HG03045 (cell line): ENCODE measurements around the gene HOMER1.

ENCODE experiments used
- ATAC-seq: cut with Tn5 transposase; IDR thresholded peaks from one replicate; pipeline ENCODE4 v1.9.1; 2021; ENCODE audit warnings: mild to moderate bottlenecking, moderate library complexity; ENCODE audit not compliant: unreplicated experiment

The HOMER1 gene

GRCh38 chr5:79513704-79514390, at the start of gene HOMER1:
Gene HOMER1 (minus strand): TSS chr5:79514134. CDS start chr5:79512774, 1,360 bp downstream.
- peak; percentile 72 for ATAC-seq

DNA sequence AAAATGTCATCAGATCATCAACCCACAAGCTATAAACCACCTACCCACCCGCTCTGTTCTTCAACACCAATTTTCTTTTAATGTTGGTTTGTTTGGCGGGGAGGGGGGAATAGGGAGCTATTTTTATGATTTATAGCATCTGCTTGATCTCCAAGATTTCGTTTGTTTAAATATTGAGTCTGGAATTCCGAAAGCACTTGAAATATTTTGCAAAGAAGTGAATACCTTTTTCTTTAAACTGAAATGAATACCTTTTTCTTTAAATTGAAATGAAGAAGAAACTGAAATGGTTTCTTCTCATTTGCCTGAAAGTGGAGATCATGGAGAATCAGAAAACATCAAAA, 49.3 kb upstream of the HOMER1 start:
- no peak for ATAC-seq

DNA sequence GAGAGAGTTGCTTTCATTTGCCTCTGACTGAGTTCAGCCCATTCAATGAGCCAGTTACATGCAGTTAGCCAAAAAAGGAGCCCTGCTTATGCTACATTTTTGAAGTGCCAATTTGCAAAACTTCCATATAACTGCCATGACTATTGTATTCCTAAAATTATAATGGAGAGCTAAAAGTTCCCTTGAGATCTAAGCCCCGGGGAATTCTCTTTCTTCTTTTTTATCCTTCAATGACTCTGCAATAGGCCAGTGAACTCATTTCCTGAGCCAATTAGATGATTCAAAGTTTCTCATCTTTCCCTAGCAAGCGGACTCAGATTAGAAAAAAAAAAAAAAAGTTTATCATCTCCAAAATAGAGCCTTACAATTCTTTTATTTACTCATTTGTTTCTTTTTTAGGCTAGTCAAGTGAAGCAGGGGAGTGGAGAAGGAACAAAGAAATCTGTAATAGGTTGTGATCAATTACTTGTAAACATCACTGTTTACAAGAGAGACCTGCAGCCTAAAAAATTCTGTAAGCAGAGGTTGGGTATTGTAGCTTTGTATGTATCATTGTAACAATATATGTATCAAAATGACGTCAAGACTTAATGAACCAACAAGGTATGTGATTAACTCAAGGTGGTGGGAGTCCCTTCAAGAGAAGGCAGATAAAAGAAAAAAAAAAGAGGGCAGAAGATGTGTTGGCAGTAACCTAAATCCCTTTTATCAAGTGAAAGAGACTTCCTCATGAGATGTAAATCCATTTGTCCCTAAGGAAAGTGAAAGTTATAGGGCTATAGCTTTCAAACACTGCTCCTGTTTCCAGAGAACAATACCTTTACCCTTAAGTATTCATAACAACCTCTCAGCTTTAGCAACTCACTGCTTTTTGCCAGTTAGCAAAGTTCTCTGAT, 48.7 kb upstream of the HOMER1 start:
- no peak for ATAC-seq

- peak; percentile 22 for ATAC-seq
Observed at GRCh38 chr5:79561525-79561893, 47.6 kb upstream of the HOMER1 start.

DNA sequence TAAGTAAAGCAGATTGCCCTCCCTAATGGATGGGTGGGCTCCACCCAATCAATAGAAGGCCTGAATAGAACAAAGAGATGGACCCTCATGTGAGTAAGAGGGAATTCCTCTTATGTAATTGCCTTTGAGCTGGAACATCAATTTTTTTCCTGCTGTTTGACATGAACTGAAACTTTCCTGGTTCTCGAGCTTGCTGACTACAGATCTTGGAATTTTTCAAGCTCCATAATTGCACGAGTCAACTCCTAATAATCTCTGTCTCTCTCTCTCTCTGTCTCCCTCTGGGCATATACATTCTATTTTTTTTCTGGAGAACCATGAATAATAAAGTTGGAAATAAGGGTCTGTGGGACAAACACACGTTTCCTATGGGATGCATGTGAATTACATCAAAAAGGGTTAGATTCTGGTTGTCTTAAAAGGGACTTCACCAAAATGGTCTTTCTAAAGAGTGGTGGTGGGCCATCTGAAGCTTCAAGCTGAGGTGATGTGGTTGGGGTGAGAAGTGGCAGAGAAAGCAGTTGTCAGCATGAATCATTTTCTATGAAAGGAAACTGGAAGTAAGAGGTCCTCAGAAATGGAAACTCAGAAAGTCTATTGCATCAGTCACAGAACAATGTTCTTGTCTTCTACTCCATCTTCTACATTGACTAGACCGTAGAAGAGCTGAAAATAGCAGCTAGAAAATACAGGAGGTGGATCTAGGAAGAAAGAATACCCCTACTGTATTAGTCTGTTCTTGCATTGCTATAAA, 47.0 kb upstream of the HOMER1 start:
- ATAC-seq: peak; percentile 74

DNA sequence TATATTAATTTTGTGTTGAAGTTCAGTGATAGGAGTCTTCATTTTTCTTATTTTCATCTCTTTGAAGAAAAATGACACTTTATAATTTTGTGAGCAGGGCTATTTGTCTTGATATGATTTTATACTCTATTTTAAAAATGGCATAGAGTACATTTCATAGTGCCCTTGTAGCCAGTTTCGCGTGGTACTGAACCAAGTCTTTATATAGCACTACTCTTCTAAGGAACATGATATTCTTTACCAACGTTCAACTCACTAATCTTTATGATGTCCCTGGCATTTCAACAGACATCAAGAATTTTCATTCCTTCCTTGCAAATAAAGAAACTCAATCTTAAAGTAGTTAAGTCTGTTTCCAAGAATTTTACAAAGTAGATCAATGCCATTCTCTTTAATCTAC, 41.5 kb upstream of the HOMER1 start:
- no peak for ATAC-seq

DNA sequence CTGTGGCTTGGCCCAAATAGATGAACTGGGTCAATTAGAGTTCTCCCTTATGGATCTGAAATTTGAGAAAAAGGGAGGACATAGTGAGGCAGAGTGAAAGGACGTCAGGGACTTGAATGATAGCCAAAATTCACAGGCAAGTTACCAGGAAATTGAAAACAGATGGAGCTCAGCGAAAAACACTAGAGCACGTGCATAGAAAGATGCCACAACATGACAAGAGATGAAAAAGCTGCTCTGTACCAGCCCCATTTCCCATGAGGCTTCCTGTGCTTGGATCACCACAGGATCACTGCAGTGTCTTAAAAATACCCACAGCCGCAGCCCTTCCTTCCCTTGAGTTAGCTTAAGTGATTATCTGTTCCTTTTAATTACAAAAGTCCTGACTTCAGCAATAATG, 39.0 kb upstream of the HOMER1 start:
- ATAC-seq: no peak

GRCh38 chr5:79547982-79548381, 34.0 kb upstream of the HOMER1 start:
- no peak for ATAC-seq

GRCh38 chr5:79547429-79547822, 33.5 kb upstream of the HOMER1 start:
- ATAC-seq: no peak

- no peak for ATAC-seq
Observed at GRCh38 chr5:79546782-79547428, 33.0 kb upstream of the HOMER1 start.

GRCh38 chr5:79544131-79544530, 30.2 kb upstream of the HOMER1 start:
- no peak for ATAC-seq

DNA sequence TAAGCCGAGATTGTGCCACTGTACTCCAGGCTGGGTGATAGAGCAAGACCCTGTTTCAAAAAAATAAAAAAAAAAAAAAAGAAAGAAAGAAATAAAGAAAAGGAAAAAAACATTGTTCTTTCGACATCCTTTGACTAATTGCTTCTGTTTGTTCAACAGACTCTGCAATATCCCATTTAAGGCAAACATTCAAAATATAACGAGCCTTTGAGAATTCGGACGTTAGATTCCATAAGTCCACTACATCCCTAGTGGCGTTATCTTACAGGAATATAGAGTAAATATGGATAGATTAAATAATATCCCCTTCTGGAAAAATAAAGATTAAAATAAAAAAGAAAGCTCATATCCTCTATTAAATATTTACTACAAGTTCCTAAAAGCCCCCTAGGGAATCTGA, 27.0 kb upstream of the HOMER1 start:
- ATAC-seq: no peak

- ATAC-seq: no peak
Observed at GRCh38 chr5:79536193-79536906, 22.4 kb upstream of the HOMER1 start.

- no peak for ATAC-seq
Observed at GRCh38 chr5:79535477-79536192, 21.7 kb upstream of the HOMER1 start.

GRCh38 chr5:79529110-79529509, 15.2 kb upstream of the HOMER1 start:
- no peak for ATAC-seq

DNA sequence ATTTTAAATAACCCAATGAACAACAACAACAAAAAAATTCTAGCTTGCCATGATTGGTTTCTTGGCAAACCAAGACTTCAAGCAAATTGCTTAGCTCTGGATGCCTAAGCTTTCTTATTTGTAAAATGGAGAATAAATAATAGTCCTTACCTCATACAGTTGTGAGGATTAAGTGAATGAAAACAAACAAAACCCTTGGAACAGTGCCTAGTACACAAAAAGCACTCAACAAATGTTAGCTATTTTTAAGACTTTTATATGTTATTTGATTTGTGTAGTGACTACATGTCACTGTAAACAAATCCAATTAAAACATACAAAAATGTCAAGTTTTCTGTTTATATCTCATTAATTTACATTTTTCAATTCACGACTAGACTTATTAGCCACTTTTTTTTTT, 13.5 kb upstream of the HOMER1 start:
- ATAC-seq: no peak

- no peak for ATAC-seq
Observed at GRCh38 chr5:79526928-79527327, 13.0 kb upstream of the HOMER1 start.

- no peak for ATAC-seq
Observed at GRCh38 chr5:79526493-79526892, 12.6 kb upstream of the HOMER1 start.

DNA sequence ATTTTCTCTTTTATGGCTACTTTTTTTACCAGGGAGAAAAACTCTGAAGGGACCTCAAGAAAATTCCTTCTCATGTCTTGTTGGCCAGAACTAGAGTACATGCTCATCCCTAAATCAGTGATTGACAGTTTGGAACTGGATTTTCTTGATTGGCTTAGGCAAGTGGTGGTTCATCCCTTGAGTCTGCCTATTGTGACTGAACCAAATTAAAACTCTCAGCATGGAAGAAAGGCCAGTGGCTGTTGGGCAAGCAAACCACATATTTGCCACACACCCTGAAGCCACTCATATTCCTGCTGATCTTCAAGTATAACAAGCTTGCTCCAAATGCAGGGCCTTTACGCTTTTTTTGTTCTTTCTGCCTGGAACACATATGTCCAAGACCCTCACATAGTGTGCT, 7.2 kb upstream of the HOMER1 start:
- ATAC-seq: no peak

DNA sequence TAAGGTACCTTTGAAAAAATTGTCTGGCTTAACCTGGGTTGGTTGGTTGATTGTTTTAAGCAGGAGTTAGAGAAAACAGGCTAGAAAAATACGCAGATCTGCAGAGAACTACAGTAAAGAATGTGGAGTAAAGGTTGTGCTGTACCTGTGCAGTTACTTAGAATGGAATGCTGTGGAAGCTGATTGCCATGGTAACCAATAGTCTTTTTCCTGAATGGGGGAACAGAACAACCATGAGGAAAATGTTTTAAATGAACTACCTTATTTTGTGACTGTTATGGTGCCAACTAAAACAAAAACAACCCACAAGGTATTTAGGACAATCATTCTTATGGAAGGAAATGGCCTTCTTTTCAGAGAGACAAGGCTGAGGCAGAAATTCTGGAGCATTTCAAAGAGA, 4.8 kb upstream of the HOMER1 start:
- no peak for ATAC-seq
